ENCODE measurements around the gene SCYL1.

The SCYL1 gene

GRCh38 chr11:65547446-65548125 lies 22.7 kb downstream of the SCYL1 start:
- H3K9me2 ChIP-seq (ENCODE audit: low read depth, low read length), result no peaks in the 10 kb centered on the region
- H3K4me2 ChIP-seq (ENCODE audit: low read length), result peak overlapping the region; percentile 71
- no peaks in the 10 kb centered on the region for H3K27me3 ChIP-seq (ENCODE audit: insufficient read depth, low read length)
- H3K27ac ChIP-seq (ENCODE audit: low read depth, low read length, poor library complexity, severe bottlenecking), result peak overlapping the region; percentile 83
- TF ChIP-seq CTCF (IDR thresholded peaks at IDR 0.05; ENCODE audit: low read length) (peak; percentile 81), EZH2 (IDR thresholded peaks at IDR 0.05; ENCODE audit: borderline replicate concordance, low read length) (no peak)
- no peaks in the 10 kb centered on the region for H3K36me3 ChIP-seq (ENCODE audit: insufficient read depth, low read length)
- H3K9ac ChIP-seq (ENCODE audit: low read length), result peak overlapping the region; percentile 54; the same call in 1 of the 2 replicates
- no peaks in the 10 kb centered on the region for H3K9me3 ChIP-seq (ENCODE audit: low read length)
- no peaks in the 10 kb centered on the region for H3F3A ChIP-seq (ENCODE audit: insufficient read depth, low read length)
- H4K20me1 ChIP-seq (ENCODE audit: insufficient read depth, low read length), result no peaks in the 10 kb centered on the region
- H3K4me3 ChIP-seq (ENCODE audit: low read depth, low read length, poor library complexity, severe bottlenecking), result peak overlapping the region; percentile 58
- no peak overlapping the region for H2AFZ ChIP-seq (ENCODE audit: low read length)
- H3K4me1 ChIP-seq (ENCODE audit: insufficient read depth, low read length, severe bottlenecking), result peaks cover 40% of the 10 kb centered on the region
- H3K79me2 ChIP-seq (ENCODE audit: insufficient read depth, low read length), result no peaks in the 10 kb centered on the region

- Histone ChIP-seq H3K9me2 (ENCODE audit: low read depth, low read length) (no peaks in the 10 kb centered on the region), H3K27me3 (ENCODE audit: insufficient read depth, low read length) (no peaks in the 10 kb centered on the region), H3K4me3 (ENCODE audit: low read depth, low read length, poor library complexity, severe bottlenecking) (no peak overlapping the region), H2AFZ (ENCODE audit: low read length) (no peak overlapping the region), H3K4me2 (ENCODE audit: low read length) (no peak overlapping the region), H3K9me3 (ENCODE audit: low read length) (no peaks in the 10 kb centered on the region), H3K4me1 (ENCODE audit: insufficient read depth, low read length, severe bottlenecking) (peaks cover 40% of the 10 kb centered on the region), H3F3A (ENCODE audit: insufficient read depth, low read length) (no peaks in the 10 kb centered on the region), H3K36me3 (ENCODE audit: insufficient read depth, low read length) (no peaks in the 10 kb centered on the region), H4K20me1 (ENCODE audit: insufficient read depth, low read length) (no peaks in the 10 kb centered on the region), H3K9ac (ENCODE audit: low read length) (no peak overlapping the region), H3K79me2 (ENCODE audit: insufficient read depth, low read length) (no peaks in the 10 kb centered on the region), H3K27ac (ENCODE audit: low read depth, low read length, poor library complexity, severe bottlenecking) (no peak overlapping the region)
- TF ChIP-seq EZH2 (IDR thresholded peaks at IDR 0.05; ENCODE audit: borderline replicate concordance, low read length), result no peak
- TF ChIP-seq CTCF (IDR thresholded peaks at IDR 0.05; ENCODE audit: low read length), result no peak
Measured at GRCh38 chr11:65548395-65548794, 23.5 kb downstream of the SCYL1 start.

GRCh38 chr11:65549096-65549495 lies 24.2 kb downstream of the SCYL1 start:
- H3F3A ChIP-seq (ENCODE audit: insufficient read depth, low read length), result no peaks in the 10 kb centered on the region
- no peaks in the 10 kb centered on the region for H3K9me2 ChIP-seq (ENCODE audit: low read depth, low read length)
- no peak overlapping the region for H3K4me3 ChIP-seq (ENCODE audit: low read depth, low read length, poor library complexity, severe bottlenecking)
- H3K36me3 ChIP-seq (ENCODE audit: insufficient read depth, low read length), result no peaks in the 10 kb centered on the region
- no peaks in the 10 kb centered on the region for H3K9me3 ChIP-seq (ENCODE audit: low read length)
- H3K9ac ChIP-seq (ENCODE audit: low read length), result no peak overlapping the region
- H3K27me3 ChIP-seq (ENCODE audit: insufficient read depth, low read length), result no peaks in the 10 kb centered on the region
- no peak for TF ChIP-seq EZH2 (IDR thresholded peaks at IDR 0.05; ENCODE audit: borderline replicate concordance, low read length)
- no peak for TF ChIP-seq CTCF (IDR thresholded peaks at IDR 0.05; ENCODE audit: low read length)
- no peaks in the 10 kb centered on the region for H3K79me2 ChIP-seq (ENCODE audit: insufficient read depth, low read length)
- no peak overlapping the region for H3K27ac ChIP-seq (ENCODE audit: low read depth, low read length, poor library complexity, severe bottlenecking)
- peaks cover 40% of the 10 kb centered on the region for H3K4me1 ChIP-seq (ENCODE audit: insufficient read depth, low read length, severe bottlenecking)
- no peak overlapping the region for H2AFZ ChIP-seq (ENCODE audit: low read length)
- H3K4me2 ChIP-seq (ENCODE audit: low read length), result no peak overlapping the region
- no peaks in the 10 kb centered on the region for H4K20me1 ChIP-seq (ENCODE audit: insufficient read depth, low read length)
